Thoracic aorta (tissue), 2 donors: ENCODE data around the gene MT1H. TPM values are rescaled to one million over a fixed set of nuclear protein-coding genes. Genes with fewer than 3 reads are reported as not detected.

Experiments used
- ATAC-seq: fragments of 150-250 bp; one replicate; pipeline ENCODE4 v1.8.0; 2017; ENCODE audit warnings: low read depth; ENCODE audit not compliant: insufficient number of reproducible peaks, low FRiP score
- DNase-seq: peaks from one replicate; pipeline ENCODE4 v3.0.0-alpha.2; 2020; ENCODE audit warnings: low spot score
- H3K27ac ChIP-seq, 2 donors: fragments of 200-600 bp; sonication (generic); 1 replicate in 1 of 2; 2 replicates in 1 of 2; pipeline ENCODE4 v1.5.1; 2016; ENCODE audit warnings: mild to moderate bottlenecking in 2 of 2, moderate library complexity in 2 of 2
- H3K27me3 ChIP-seq: fragments of 200-600 bp; sonication (generic); replicated peaks from 2 replicates; pipeline ENCODE4 v1.6.0; 2016; ENCODE audit warnings: mild to moderate bottlenecking; ENCODE audit not compliant: insufficient read depth
- H3K36me3 ChIP-seq: fragments of 200-600 bp; sonication (generic); one replicate; pipeline ENCODE4 v1.5.1; 2016
- H3K4me1 ChIP-seq, 2 donors: fragments of 200-600 bp; sonication (generic); 1 replicate in 1 of 2; 2 replicates in 1 of 2; pipeline versions ENCODE4 v1.5.1 to v1.6.0; 2016; ENCODE audit warnings: low read depth in 2 of 2, mild to moderate bottlenecking in 1 of 2; ENCODE audit not compliant: control insufficient read depth in 1 of 2
- H3K4me3 ChIP-seq: fragments of 200-600 bp; sonication (generic); 2 replicates; pipeline ENCODE4 v1.5.1; 2016; ENCODE audit warnings: mild to moderate bottlenecking
- H3K9me3 ChIP-seq: fragments of 200-600 bp; sonication (generic); 2 replicates; pipeline ENCODE4 v1.5.1; 2016
- CTCF ChIP-seq: fragments of 200-600 bp; sonication (generic); IDR thresholded peaks from one replicate; pipeline ENCODE4 v1.5.1; 2019; ENCODE audit warnings: antibody characterized with exemption
- total RNA-seq, 2 donors: library from RNA; depleted of rRNA; stranded (reverse); fragments of >200 nt; gene quantifications; one replicate each; pipeline versions ENCODE4 v1.1.0 to v1.2.3, GENCODE V29; 2016

MT1H gene
- total RNA-seq, 2 donors from 2014 or later, result not detected

- Histone ChIP-seq H3K4me1 (peaks cover 0 to 5% of the 10 kb centered on the region in 2 donors), H3K27me3 (no peaks in the 10 kb centered on the region), H3K4me3 (peak within 1 kb of the TSS; percentile 77), H3K9me3 (no peaks in the 10 kb centered on the region), H3K27ac (peak within 1 kb of the TSS; percentile 95 to 99), H3K36me3 (no peaks in the 10 kb centered on the region)
- peak; percentile 61 for ATAC-seq
- DNase-seq, result no peak
- no peak for TF ChIP-seq CTCF
Observed at GRCh38 chr16:56625140-56625942, 44.3 kb upstream of the MT1H start, which contains the start of gene MT1E. MT1E (plus strand) TSS chr16:56625781; CDS start chr16:56625852, 71 bp downstream.

- DNase-seq, result peak; percentile 70
- Histone ChIP-seq H3K9me3 (no peaks in the 10 kb centered on the region), H3K4me1 (peaks cover 0 to 5% of the 10 kb centered on the region in 2 donors), H3K4me3 (peak overlapping the region; percentile 77), H3K27ac (peak overlapping the region; percentile 95 to 99), H3K27me3 (no peaks in the 10 kb centered on the region), H3K36me3 (no peaks in the 10 kb centered on the region)
- TF ChIP-seq CTCF, result no peak
- ATAC-seq, result peak; percentile 68
Observed at GRCh38 chr16:56625943-56626654, 43.5 kb upstream of the MT1H start.

- H3K36me3 ChIP-seq, result no peaks in the 10 kb centered on the region
- TF ChIP-seq CTCF, result no peak
- no peaks in the 10 kb centered on the region for H3K9me3 ChIP-seq
- no peaks in the 10 kb centered on the region for H3K27me3 ChIP-seq
- peak overlapping the region; percentile 77 for H3K4me3 ChIP-seq
- peak overlapping the region; percentile 95 to 99 for H3K27ac ChIP-seq
- ATAC-seq (no peak), DNase-seq (no peak)
- H3K4me1 ChIP-seq, result peaks cover 0 to 5% of the 10 kb centered on the region in 2 donors
Observed at GRCh38 chr16:56626685-56627084, 42.9 kb upstream of the MT1H start.

GRCh38 chr16:56628486-56629350 lies 40.9 kb upstream of the MT1H start:
- no peaks in the 10 kb centered on the region for H3K9me3 ChIP-seq
- peak overlapping the region; percentile 37 to 68 for H3K27ac ChIP-seq
- no peaks in the 10 kb centered on the region for H3K27me3 ChIP-seq
- peaks cover 0 to 10% of the 10 kb centered on the region in 2 donors for H3K4me1 ChIP-seq
- H3K36me3 ChIP-seq, result no peaks in the 10 kb centered on the region
- H3K4me3 ChIP-seq, result no peak overlapping the region
- DNase-seq (no peak), ATAC-seq (no peak)
- TF ChIP-seq CTCF, result no peak
